Activated T-helper 17 cell treated with anti-CD3 and anti-CD28 coated beads, Interleukin-2, amount 50 U/mL, for 72 hours (primary cell): ENCODE results near the gene SERPINF2. TPM values are rescaled to one million over a fixed set of nuclear protein-coding genes. Genes with fewer than 3 reads are reported as not detected.
"Not testable (repeated sequence)": the region's sequence is repeated elsewhere in the genome, so short reads cannot be mapped to it uniquely, and the experiment has no call there.

Experiments
- ATAC-seq: fragments of 150-1000 bp; cut with Tn5 transposase; replicated peaks from 2 replicates; pipeline ENCODE4 v1.10.0; 2021; ENCODE audit warnings: mild to moderate bottlenecking, moderate library complexity
- H3K27ac Mint-ChIP-seq: one replicate; pipeline ENCODE4 v1.8.0; 2022; ENCODE audit warnings: mixed read lengths
- H3K27me3 Mint-ChIP-seq: one replicate; pipeline ENCODE4 v1.8.0; 2022; ENCODE audit warnings: mixed read lengths
- H3K36me3 Mint-ChIP-seq: one replicate; pipeline ENCODE4 v1.8.0; 2022; ENCODE audit warnings: low read depth, mild to moderate bottlenecking, mixed read lengths
- H3K4me1 Mint-ChIP-seq: one replicate; pipeline ENCODE4 v1.8.0; 2022; ENCODE audit warnings: mixed read lengths
- H3K4me3 Mint-ChIP-seq: one replicate; pipeline ENCODE4 v1.8.0; 2022; ENCODE audit warnings: mild to moderate bottlenecking, mixed read lengths
- H3K9me3 Mint-ChIP-seq: one replicate; pipeline ENCODE4 v1.8.0; 2022; ENCODE audit warnings: mixed read lengths
- total RNA-seq, 2 donors: library from RNA; stranded (reverse); gene quantifications; one replicate each; pipeline ENCODE4 v1.2.3, GENCODE V29; 2022

The SERPINF2 gene
- total RNA-seq, 2 donors from 2014 or later: 0.45 to 0.85 TPM

DNA sequence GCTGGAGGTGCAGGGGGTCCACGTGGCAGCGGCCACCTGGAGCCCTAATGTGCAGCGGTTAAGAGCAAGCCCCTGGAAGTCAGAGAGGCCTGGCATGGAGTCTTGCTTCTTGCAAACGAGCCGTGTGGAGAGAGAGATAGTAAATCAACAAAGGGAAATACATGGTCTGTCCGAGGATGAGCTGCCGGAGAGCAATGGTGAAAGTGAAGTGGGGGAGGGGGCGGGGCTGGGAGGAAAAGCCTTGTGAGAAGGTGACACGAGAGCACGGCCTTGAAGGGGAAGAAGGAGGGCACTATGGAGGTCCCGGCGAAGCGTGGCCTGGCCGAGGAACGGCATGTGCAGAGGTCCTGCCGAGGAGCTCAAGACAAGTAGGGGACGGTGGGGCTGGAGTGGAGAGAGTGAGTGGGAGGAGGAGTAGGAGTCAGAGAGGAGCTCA, 13.2 kb downstream of the SERPINF2 start:
- Mint-ChIP-seq H3K4me3 (no peak overlapping the region), H3K36me3 (no peaks in the 10 kb centered on the region), H3K4me1 (no peaks in the 10 kb centered on the region), H3K27me3 (no peaks in the 10 kb centered on the region), H3K27ac (no peak overlapping the region), H3K9me3 (no peaks in the 10 kb centered on the region)
- no peak for ATAC-seq

DNA sequence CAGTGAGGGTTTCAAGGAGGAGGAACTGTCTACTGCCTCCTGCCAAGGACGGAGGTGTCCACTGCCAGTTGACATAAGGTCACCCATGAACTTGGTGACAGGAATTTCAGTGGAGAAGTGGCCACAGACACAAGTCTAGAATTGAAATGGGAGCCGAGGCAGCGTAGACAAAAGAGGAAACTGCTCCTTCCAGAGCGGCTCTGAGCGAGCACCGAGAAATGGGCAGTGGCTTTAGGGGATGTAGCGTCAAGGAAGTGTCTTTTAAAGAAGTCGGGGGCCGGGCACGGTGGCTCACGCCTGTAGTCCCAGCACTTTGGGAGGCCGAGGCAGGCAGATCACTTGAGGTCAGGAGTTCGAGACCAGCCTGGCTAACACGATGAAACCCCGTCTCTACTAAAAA, 16.1 kb downstream of the SERPINF2 start:
- Mint-ChIP-seq H3K4me3 (no peak overlapping the region), H3K27me3 (no peaks in the 10 kb centered on the region), H3K9me3 (no peaks in the 10 kb centered on the region), H3K36me3 (no peaks in the 10 kb centered on the region), H3K27ac (no peak overlapping the region), H3K4me1 (peaks cover 9% of the 10 kb centered on the region)
- no peak for ATAC-seq

DNA sequence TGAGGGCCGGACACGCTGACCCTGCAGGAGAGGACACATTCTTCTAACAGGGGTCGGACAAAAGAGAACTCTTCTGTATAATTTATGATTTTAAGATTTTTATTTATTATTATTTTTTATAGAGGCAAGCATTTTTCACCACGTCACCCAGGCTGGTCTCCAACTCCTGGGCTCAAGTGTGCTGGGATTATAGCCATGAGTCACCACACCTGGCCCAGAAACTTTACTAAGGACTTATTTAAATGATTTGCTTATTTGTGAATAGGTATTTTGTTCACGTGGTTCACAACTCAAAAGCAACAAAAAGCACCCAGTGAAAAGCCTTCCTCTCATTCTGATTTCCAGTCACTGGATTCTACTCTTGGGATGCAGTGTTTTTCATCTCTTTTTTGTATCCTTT, 16.9 kb downstream of the SERPINF2 start:
- no peaks in the 10 kb centered on the region for H3K27me3 Mint-ChIP-seq
- H3K36me3 Mint-ChIP-seq: no peaks in the 10 kb centered on the region
- no peak for ATAC-seq
- no peak overlapping the region for H3K4me3 Mint-ChIP-seq
- no peaks in the 10 kb centered on the region for H3K9me3 Mint-ChIP-seq
- H3K27ac Mint-ChIP-seq: no peak overlapping the region
- H3K4me1 Mint-ChIP-seq: peaks cover 13% of the 10 kb centered on the region

DNA sequence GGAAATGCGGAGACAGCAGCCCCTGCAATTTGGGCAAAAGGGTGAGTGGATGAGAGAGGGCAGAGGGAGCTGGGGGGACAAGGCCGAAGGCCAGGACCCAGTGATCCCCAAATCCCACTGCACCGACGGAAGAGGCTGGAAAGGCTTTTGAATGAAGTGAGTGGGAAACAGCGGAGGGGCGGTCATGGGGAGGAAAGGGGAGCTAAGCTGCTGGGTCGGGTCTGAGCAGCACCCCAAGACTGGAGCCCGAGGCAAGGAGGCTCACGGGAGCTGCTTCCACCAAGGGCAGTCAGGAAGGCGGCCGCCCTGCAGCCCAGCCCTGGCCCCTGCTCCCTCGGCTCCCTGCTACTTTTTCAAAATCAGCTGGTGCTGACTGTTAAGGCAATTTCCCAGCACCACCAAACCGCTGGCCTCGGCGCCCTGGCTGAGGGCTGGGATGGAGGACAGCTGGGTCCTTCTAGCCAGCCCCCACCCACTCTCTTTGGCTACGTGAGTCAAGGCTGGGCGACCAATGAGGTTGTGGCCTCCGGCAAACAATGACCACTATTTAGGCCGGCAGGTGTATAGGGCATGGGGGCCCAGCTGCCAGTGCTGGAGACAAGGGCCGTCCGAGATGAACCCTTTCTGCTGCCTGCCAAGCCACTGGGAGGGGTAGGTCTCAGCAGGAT, 19.7 kb downstream of the SERPINF2 start:
- Mint-ChIP-seq H3K4me1 (peaks cover 14% of the 10 kb centered on the region), H3K36me3 (no peaks in the 10 kb centered on the region), H3K9me3 (no peaks in the 10 kb centered on the region), H3K27me3 (no peaks in the 10 kb centered on the region), H3K27ac (no peak overlapping the region), H3K4me3 (peak overlapping the region; percentile 12)
- ATAC-seq: no peak

DNA sequence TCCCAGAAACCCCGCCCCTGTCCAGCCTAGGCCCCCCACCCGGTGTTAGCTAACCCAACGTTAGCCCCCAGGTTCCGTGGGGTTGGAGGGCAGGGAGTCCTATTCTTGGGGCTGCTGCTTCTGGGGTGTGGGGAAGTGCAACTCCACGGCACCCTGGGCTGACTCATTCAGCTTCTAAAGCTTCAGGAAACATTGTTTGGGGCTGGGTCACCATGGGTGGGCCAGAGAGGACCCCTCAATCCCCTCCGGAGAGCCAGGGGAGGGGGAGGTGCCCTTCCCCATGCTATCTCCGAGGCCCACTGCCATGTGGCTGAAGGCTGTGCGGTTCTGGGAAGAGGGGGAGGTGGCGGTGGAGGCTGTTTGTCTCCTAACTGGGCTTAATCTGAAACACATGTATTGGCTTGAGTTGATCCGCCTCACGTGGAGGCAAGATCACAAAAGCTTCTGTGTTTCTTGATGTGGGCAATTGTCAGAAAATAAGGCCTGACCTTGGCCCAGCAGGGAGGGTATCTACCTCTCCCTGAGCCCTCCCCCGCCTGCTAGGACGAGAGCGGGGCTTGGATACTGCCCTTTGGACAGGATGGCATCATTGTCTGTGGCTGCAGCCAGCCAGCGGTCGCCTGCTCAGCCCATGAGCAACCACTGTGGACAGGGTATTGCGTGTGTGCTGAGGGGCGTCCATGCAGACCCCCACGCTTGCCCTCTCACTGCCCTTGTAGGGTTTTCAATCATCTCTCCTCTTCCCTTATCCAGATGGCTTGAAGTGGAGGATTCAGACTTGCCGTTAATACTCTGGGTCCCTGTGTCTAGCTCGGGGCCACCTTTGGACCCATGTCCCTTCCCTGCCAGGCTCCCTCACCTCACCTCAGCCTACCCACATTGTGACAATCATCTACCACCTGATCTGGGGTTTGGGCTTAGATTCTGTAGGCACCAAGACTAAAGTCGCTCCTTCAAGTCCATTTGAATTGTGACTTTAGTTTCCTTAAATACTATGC, 20.5 kb downstream of the SERPINF2 start:
- Mint-ChIP-seq H3K27me3 (no peaks in the 10 kb centered on the region), H3K4me1 (peaks cover 14% of the 10 kb centered on the region), H3K27ac (peak overlapping the region; percentile 12), H3K4me3 (peak overlapping the region; percentile 33), H3K36me3 (no peaks in the 10 kb centered on the region), H3K9me3 (no peaks in the 10 kb centered on the region)
- no peak for ATAC-seq

DNA sequence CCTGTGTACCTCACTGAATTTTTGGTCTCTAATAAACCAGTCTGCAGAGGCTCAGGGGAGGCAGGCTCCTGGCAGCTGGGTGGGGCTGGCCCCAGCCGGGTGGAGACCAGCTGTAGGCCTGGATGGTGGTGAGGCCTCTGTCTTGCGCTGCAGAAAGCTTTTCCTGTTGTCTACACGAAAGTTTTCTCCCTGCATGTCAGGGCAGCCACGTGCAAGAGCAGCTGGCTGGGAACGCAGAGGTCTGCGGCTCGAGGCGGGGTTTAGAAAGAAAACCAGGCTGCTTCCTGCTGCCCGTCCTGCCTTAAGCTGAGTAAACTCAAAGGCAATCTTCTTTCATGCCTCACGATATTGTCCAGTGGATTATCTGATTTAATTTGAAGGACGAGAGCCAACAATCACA, 21.6 kb downstream of the SERPINF2 start:
- H3K4me1 Mint-ChIP-seq: peaks cover 14% of the 10 kb centered on the region
- H3K27me3 Mint-ChIP-seq: no peaks in the 10 kb centered on the region
- peak; percentile 79 for ATAC-seq
- H3K9me3 Mint-ChIP-seq: no peaks in the 10 kb centered on the region
- peak overlapping the region; percentile 12 for H3K27ac Mint-ChIP-seq
- H3K36me3 Mint-ChIP-seq: no peaks in the 10 kb centered on the region
- H3K4me3 Mint-ChIP-seq: peak overlapping the region; percentile 33

DNA sequence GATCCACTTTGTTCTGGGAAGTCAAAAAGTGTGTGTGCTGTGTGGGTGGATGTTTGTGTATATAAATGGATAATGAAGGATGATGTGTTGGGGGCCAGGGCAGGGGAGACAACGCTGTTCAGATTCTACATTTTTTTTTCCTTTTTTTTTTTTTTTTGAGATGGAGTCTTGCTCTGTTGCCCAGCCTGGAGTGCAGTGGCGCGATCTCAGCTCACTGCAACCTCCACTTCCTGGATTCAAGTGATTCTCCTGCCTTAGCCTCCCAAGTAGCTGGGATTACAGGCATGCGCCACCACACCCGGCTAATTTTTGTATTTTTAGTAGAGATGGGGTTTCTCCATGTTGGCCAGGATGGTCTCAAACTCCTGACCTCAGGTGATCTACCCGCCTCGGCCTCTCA, 22.0 kb downstream of the SERPINF2 start:
- H3K36me3 Mint-ChIP-seq, ATAC-seq, H3K27me3 Mint-ChIP-seq, H3K9me3 Mint-ChIP-seq: not testable (repeated sequence)
- Mint-ChIP-seq H3K4me3 (peak overlapping the region; percentile 33), H3K4me1 (peaks cover 14% of the 10 kb centered on the region), H3K27ac (peak overlapping the region; percentile 12)

DNA sequence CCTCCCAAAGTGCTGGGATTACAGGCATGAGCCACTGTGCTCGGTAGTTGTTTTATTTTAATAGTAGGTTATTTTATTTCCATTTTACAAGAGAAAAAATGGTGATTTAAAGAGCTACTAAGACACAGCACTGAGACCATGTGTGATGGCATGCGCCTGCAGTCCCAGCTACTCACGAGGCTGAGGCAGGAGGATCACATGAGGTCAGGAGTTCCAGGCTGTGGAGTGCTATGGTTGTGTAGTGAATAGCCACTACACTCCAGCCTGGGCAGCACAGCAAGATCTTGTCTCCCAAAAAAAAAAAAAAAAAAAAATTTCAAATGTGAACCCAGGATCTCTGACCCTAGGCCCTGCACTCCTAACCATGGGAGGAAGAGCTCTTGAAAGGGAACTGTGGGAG, 22.9 kb downstream of the SERPINF2 start:
- H3K4me1 Mint-ChIP-seq: peaks cover 14% of the 10 kb centered on the region
- no peak overlapping the region for H3K27ac Mint-ChIP-seq

DNA sequence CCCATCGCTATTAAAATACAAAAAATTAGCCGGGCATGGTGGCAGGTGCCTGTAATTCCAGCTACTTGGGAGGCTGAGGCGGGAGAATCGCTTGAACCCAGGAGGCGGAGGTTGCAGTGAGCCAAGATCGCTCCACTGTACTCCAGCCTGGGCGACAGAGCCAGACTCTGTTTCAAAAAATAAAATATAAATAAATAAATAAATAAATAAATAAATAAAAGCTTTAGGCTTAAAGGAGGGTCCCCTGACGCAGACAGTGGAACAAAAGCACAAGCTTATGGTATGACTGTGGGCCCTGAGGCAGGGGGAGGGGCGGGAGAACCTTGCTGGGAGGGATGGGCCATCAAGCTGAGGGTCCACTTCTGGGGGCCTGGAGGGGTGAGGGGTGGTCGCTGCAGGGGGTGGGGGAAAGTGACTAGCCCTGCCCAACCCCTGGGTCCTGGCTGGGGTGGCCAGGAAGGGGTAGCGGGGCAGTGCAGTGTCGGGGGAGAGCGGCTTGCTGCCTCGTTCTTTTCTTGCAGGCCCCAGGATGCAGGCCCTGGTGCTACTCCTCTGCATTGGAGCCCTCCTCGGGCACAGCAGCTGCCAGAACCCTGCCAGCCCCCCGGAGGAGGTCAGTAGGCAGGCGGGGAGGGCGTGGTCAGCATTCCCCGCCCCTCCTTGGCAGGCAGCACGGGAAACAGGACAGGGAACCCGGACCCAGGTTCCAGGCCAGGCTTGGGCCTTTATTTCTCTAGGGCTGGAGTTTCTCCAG, 23.9 kb downstream of the SERPINF2 start:
- H3K4me1 Mint-ChIP-seq: peaks cover 14% of the 10 kb centered on the region
- H3K4me3 Mint-ChIP-seq: no peak overlapping the region
- H3K36me3 Mint-ChIP-seq: no peaks in the 10 kb centered on the region
- ATAC-seq: no peak
- H3K27me3 Mint-ChIP-seq: no peaks in the 10 kb centered on the region
- H3K27ac Mint-ChIP-seq: no peak overlapping the region
- no peaks in the 10 kb centered on the region for H3K9me3 Mint-ChIP-seq

More for the DNA sequence above, 22.9 kb downstream of the SERPINF2 start:
- Mint-ChIP-seq H3K27me3 (no peaks in the 10 kb centered on the region), H3K4me3 (no peak overlapping the region), H3K9me3 (no peaks in the 10 kb centered on the region), H3K36me3 (no peaks in the 10 kb centered on the region)
- ATAC-seq: no peak

DNA sequence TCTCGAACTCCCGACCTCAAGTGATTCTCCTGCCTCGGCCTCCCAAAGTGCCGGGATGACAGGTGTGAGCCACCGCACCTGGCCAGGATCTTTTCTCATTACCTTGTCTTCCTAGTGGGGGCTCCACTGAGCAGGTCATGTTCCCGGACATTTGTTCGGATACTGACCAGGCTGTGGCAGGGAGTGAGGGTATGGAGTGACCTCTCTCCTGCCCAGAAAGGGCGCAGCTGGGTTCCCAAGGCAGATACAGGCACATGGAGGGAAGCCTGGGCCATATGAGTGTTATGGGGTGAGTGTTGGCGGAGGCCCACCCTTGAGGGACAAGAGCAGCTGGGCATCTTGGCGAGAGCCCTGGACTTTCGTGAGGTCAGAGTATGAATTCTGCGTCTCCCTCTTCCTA, 24.7 kb downstream of the SERPINF2 start:
- peaks cover 10% of the 10 kb centered on the region for H3K4me1 Mint-ChIP-seq
- no peak overlapping the region for H3K4me3 Mint-ChIP-seq
- no peak for ATAC-seq
- H3K27me3 Mint-ChIP-seq: no peaks in the 10 kb centered on the region
- no peaks in the 10 kb centered on the region for H3K9me3 Mint-ChIP-seq
- peak overlapping the region; percentile 38 for H3K27ac Mint-ChIP-seq
- no peaks in the 10 kb centered on the region for H3K36me3 Mint-ChIP-seq

DNA sequence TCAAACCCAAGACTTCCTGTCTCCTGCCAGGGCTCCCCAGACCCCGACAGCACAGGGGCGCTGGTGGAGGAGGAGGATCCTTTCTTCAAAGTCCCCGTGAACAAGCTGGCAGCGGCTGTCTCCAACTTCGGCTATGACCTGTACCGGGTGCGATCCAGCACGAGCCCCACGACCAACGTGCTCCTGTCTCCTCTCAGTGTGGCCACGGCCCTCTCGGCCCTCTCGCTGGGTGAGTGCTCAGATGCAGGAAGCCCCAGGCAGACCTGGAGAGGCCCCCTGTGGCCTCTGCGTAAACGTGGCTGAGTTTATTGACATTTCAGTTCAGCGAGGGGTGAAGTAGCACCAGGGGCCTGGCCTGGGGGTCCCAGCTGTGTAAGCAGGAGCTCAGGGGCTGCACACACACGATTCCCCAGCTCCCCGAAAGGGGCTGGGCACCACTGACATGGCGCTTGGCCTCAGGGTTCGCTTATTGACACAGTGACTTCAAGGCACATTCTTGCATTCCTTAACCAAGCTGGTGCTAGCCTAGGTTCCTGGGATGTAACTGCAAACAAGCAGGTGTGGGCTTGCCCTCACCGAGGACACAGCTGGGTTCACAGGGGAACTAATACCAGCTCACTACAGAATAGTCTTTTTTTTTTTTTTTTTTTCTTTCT, 27.3 kb downstream of the SERPINF2 start:
- H3K4me1 Mint-ChIP-seq: no peaks in the 10 kb centered on the region
- H3K4me3 Mint-ChIP-seq: no peak overlapping the region
- ATAC-seq: peak; percentile 29
- no peak overlapping the region for H3K27ac Mint-ChIP-seq
- H3K9me3 Mint-ChIP-seq: no peaks in the 10 kb centered on the region
- no peaks in the 10 kb centered on the region for H3K27me3 Mint-ChIP-seq
- H3K36me3 Mint-ChIP-seq: no peaks in the 10 kb centered on the region

DNA sequence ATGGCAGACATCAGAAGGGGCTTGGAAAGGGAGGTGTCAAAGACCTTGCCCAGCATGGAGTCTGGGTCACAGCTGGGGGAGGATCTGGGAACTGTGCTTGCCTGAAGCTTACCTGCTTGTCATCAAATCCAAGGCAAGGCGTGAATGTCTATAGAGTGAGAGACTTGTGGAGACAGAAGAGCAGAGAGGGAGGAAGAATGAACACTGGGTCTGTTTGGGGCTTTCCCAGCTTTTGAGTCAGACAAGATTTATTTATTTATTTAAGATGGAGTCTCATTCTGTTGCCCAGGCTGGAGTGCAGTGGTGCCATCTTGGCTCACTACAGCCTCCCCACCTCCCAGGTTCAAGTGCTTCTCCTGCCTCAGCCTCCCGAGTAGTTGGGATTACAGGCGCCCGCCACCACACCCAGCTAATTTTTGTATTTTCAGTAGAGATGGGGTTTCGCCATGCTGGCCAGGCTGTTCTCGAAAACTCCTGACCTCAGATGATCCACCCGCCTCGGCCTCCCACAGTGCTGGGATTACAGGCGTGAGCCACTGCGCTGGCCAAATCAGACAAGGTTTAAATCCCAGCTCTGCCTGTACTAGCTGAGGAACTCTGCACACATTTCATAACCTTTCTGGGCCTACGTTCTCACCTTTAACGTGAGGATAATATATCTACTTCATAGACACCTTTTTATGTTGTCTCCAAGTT, 30.5 kb downstream of the SERPINF2 start:
- not testable (repeated sequence) for H3K4me1 Mint-ChIP-seq, H3K4me3 Mint-ChIP-seq, H3K9me3 Mint-ChIP-seq, H3K36me3 Mint-ChIP-seq, H3K27me3 Mint-ChIP-seq
- peak overlapping the region; percentile 20 for H3K27ac Mint-ChIP-seq
- ATAC-seq: peak; percentile 57

DNA sequence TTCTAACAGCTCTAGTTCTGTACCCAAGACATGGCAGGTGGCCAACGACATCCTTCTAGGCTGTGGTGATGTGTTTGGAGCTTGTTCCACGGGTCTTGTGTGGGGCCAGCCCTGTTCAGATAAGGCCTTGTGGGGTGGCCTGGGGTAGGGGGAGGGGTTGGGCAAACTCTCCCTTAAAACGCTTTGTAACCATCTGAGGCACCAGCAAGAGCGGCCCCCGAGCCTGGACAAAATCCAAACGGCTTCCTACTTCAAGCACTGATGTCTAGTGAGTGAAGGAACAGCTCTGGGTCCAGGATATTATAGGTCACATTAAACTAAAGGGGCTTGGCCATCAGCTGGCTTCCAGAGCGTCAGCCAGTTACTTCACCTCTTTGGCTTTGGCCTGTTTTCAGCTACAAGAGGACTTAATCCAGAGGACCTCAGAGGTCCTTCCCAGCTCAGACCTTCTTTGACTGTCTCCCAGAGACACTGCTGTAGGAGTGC, 31.1 kb downstream of the SERPINF2 start:
- H3K27ac Mint-ChIP-seq: no peak overlapping the region
- ATAC-seq: no peak
- peaks cover 12% of the 10 kb centered on the region for H3K36me3 Mint-ChIP-seq
- no peaks in the 10 kb centered on the region for H3K9me3 Mint-ChIP-seq
- H3K27me3 Mint-ChIP-seq: no peaks in the 10 kb centered on the region
- no peaks in the 10 kb centered on the region for H3K4me1 Mint-ChIP-seq
- H3K4me3 Mint-ChIP-seq: no peak overlapping the region
